D341Med (cell line): ENCODE data around the gene CCDC137.

Experiments used
- DNase-seq: peaks from one replicate; pipeline ENCODE4 v3.0.0; 2012; ENCODE audit warnings: low spot score

The CCDC137 gene

GRCh38 chr17:81715872-81716673 lies 49.5 kb downstream of the CCDC137 start:
- no peak for DNase-seq

- no peak for DNase-seq
Observed at GRCh38 chr17:81716674-81716996, 50.1 kb downstream of the CCDC137 start.

GRCh38 chr17:81717049-81717765 lies 50.7 kb downstream of the CCDC137 start:
- DNase-seq: no peak

GRCh38 chr17:81717766-81718089 lies 51.2 kb downstream of the CCDC137 start:
- DNase-seq: no peak

- no peak for DNase-seq
Observed at GRCh38 chr17:81719410-81720266, 53.1 kb downstream of the CCDC137 start.

GRCh38 chr17:81720267-81721071 lies 53.9 kb downstream of the CCDC137 start:
- DNase-seq: no peak

GRCh38 chr17:81722184-81723120 lies 55.9 kb downstream of the CCDC137 start:
- no peak for DNase-seq
